H9 (cell line): ENCODE results near the gene MAGEA2. TPM values are rescaled to one million over a fixed set of nuclear protein-coding genes. Genes with fewer than 3 reads are reported as not detected.

Experiments
- DNase-seq: peaks from one replicate; pipeline ENCODE4 v3.0.0-alpha.2; 2017
- H2AFZ ChIP-seq: one replicate; pipeline ENCODE4 v1.6.1; 2013; ENCODE audit warnings: mild to moderate bottlenecking, low read length, control low read depth, moderate library complexity
- H2AK5ac ChIP-seq: 2 replicates; pipeline ENCODE4 v1.6.1; 2013; ENCODE audit warnings: low read length, control low read depth, mixed read lengths; ENCODE audit not compliant: insufficient read length
- H2BK120ac ChIP-seq: one replicate; pipeline ENCODE4 v1.6.1; 2013; ENCODE audit warnings: low read depth, mild to moderate bottlenecking, low read length, control low read depth, inconsistent platforms; ENCODE audit not compliant: poor library complexity, severe bottlenecking
- H2BK12ac ChIP-seq: 2 replicates; pipeline ENCODE4 v1.6.1; 2013; ENCODE audit warnings: low read length, control low read depth, mixed read lengths, low read depth; ENCODE audit not compliant: insufficient read length
- H2BK15ac ChIP-seq: 2 replicates; pipeline ENCODE4 v1.6.1; 2013; ENCODE audit warnings: low read depth, low read length, control low read depth
- H2BK20ac ChIP-seq: one replicate; pipeline ENCODE4 v1.6.1; 2013; ENCODE audit warnings: low read depth, mild to moderate bottlenecking, low read length, control low read depth, inconsistent platforms; ENCODE audit not compliant: poor library complexity, severe bottlenecking
- H2BK5ac ChIP-seq: 2 replicates; pipeline ENCODE4 v1.6.1; 2013; ENCODE audit warnings: low read length, control low read depth, mixed read lengths; ENCODE audit not compliant: insufficient read length
- H3K14ac ChIP-seq: 2 replicates; pipeline ENCODE4 v1.6.1; 2013; ENCODE audit warnings: low read length, control low read depth; ENCODE audit not compliant: insufficient read depth
- H3K18ac ChIP-seq: 2 replicates; pipeline ENCODE4 v1.6.1; 2013; ENCODE audit warnings: low read depth, mild to moderate bottlenecking, mixed read lengths, low read length, control low read depth; ENCODE audit not compliant: insufficient read length
- H3K23ac ChIP-seq: 2 replicates; pipeline ENCODE4 v1.6.1; 2013; ENCODE audit warnings: low read length, control low read depth, mixed read lengths, low read depth; ENCODE audit not compliant: insufficient read length
- H3K23me2 ChIP-seq: 2 replicates; pipeline ENCODE4 v1.6.1; 2013; ENCODE audit warnings: low read depth, mild to moderate bottlenecking, mixed read lengths, low read length, control low read depth; ENCODE audit not compliant: insufficient read length, poor library complexity, severe bottlenecking
- H3K27ac ChIP-seq: 2 replicates; pipeline ENCODE4 v1.5.1; 2013; ENCODE audit warnings: low read length, control low read depth, mixed read lengths, low read depth; ENCODE audit not compliant: insufficient read length
- H3K27me3 ChIP-seq: 2 replicates; pipeline ENCODE4 v1.6.1; 2013; ENCODE audit warnings: low read length, control low read depth, inconsistent platforms; ENCODE audit not compliant: insufficient read depth
- H3K4ac ChIP-seq: 2 replicates; pipeline ENCODE4 v1.6.1; 2013; ENCODE audit warnings: low read depth, mild to moderate bottlenecking, control low read depth, inconsistent platforms, low read length, moderate library complexity
- H3K4me1 ChIP-seq: 2 replicates; pipeline ENCODE4 v1.6.1; 2013; ENCODE audit warnings: low read length, control low read depth, inconsistent platforms; ENCODE audit not compliant: insufficient read depth
- H3K4me2 ChIP-seq: 2 replicates; pipeline ENCODE4 v1.6.1; 2013; ENCODE audit warnings: low read length, control low read depth, mixed read lengths; ENCODE audit not compliant: insufficient read length, insufficient read depth
- H3K56ac ChIP-seq: 2 replicates; pipeline ENCODE4 v1.6.1; 2013; ENCODE audit warnings: low read depth, mild to moderate bottlenecking, mixed read lengths, low read length, control low read depth; ENCODE audit not compliant: insufficient read length
- H3K79me1 ChIP-seq: 2 replicates; pipeline ENCODE4 v1.6.1; 2013; ENCODE audit warnings: low read depth, mild to moderate bottlenecking, moderate library complexity, low read length, control low read depth, inconsistent platforms; ENCODE audit not compliant: insufficient read depth, poor library complexity, severe bottlenecking
- H3K79me2 ChIP-seq: 2 replicates; pipeline ENCODE4 v1.6.1; 2013; ENCODE audit warnings: low read length, control low read depth, inconsistent platforms; ENCODE audit not compliant: insufficient read depth
- H3K9ac ChIP-seq: 2 replicates; pipeline ENCODE4 v1.6.1; 2013; ENCODE audit warnings: low read length, control low read depth, mixed read lengths; ENCODE audit not compliant: insufficient read length; ENCODE audit errors: extremely low read depth
- H3K9me3 ChIP-seq: one replicate; pipeline ENCODE4 v1.6.1; 2013; ENCODE audit warnings: low read depth, low read length, inconsistent platforms; ENCODE audit not compliant: control insufficient read depth
- H3T11ph ChIP-seq: one replicate; pipeline ENCODE4 v1.6.1; 2013; ENCODE audit warnings: mild to moderate bottlenecking, low read length, control low read depth, inconsistent platforms
- H4K20me1 ChIP-seq: one replicate; pipeline ENCODE4 v1.6.1; 2013; ENCODE audit not compliant: control insufficient read depth, insufficient read length, insufficient read depth
- H4K5ac ChIP-seq: 2 replicates; pipeline ENCODE4 v1.6.1; 2013; ENCODE audit warnings: low read depth, mild to moderate bottlenecking, mixed read lengths, low read length, control low read depth; ENCODE audit not compliant: insufficient read length
- H4K8ac ChIP-seq: replicated peaks from 2 replicates; pipeline ENCODE4 v1.6.1; 2013; ENCODE audit warnings: low read length, control low read depth, mixed read lengths, low read depth; ENCODE audit not compliant: insufficient read length
- H4K91ac ChIP-seq: 2 replicates; pipeline ENCODE4 v1.6.1; 2013; ENCODE audit warnings: low read depth, mild to moderate bottlenecking, moderate library complexity, mixed read lengths, low read length, control low read depth; ENCODE audit not compliant: insufficient read length
- H3K27ac Mint-ChIP-seq, 3 experiments: 2 replicates in 2 of 3; 3 replicates in 1 of 3; pipeline ENCODE4 v1.8.0; 2020 to 2021; ENCODE audit warnings: mixed read lengths in 3 of 3, mild to moderate bottlenecking in 1 of 3, moderate library complexity in 1 of 3
- H3K27me3 Mint-ChIP-seq: 2 replicates; pipeline ENCODE4 v1.8.0; 2021; ENCODE audit warnings: low read depth, mild to moderate bottlenecking, moderate library complexity, mixed read lengths
- H3K36me3 Mint-ChIP-seq, 3 experiments: 2 replicates in 2 of 3; 3 replicates in 1 of 3; pipeline ENCODE4 v1.8.0; 2020 to 2021; ENCODE audit warnings: low read depth in 3 of 3, mixed read lengths in 3 of 3; ENCODE audit not compliant: insufficient read depth in 1 of 3
- H3K4me1 Mint-ChIP-seq, 2 experiments: 2 replicates each; pipeline ENCODE4 v1.8.0; 2020; ENCODE audit warnings: mixed read lengths in 2 of 2
- H3K4me3 Mint-ChIP-seq, 2 experiments: 2 replicates in 1 of 2; 3 replicates in 1 of 2; pipeline ENCODE4 v1.8.0; 2020 to 2021; ENCODE audit warnings: mild to moderate bottlenecking in 2 of 2, mixed read lengths in 2 of 2, moderate library complexity in 1 of 2
- H3K9me3 Mint-ChIP-seq, 2 experiments: 2 replicates in 1 of 2; 3 replicates in 1 of 2; pipeline ENCODE4 v1.8.0; 2020; ENCODE audit warnings: mild to moderate bottlenecking in 2 of 2, mixed read lengths in 2 of 2, moderate library complexity in 1 of 2
- CTCF ChIP-seq: fragments of 200-600 bp; sonication (generic); conservative IDR thresholded peaks from 3 replicates; pipeline ENCODE4 v1.8.0; 2021; ENCODE audit warnings: antibody characterized with exemption, mild to moderate bottlenecking
- WGBS: extraction: QIAGEN DNeasy Blood & Tissue Kit; methylation state at CpG from one replicate; pipeline ENCODE4 v1.1.7; 2013; ENCODE audit warnings: missing lambda C conversion rate, low lambda C conversion rate, mixed read lengths; ENCODE audit not compliant: insufficient read length; ENCODE audit errors: extremely low coverage; 5-methylcytosine and 5-hydroxymethylcytosine counted together
- total RNA-seq: library from RNA; stranded (reverse); gene quantifications from 2 replicates; pipeline ENCODE4 v1.2.1, GENCODE V29; 2021

The MAGEA2 gene
- total RNA-seq, 1 experiment from 2014 or later = 0.13 TPM

- H3K27me3 ChIP-seq = no peaks in the 10 kb centered on the region
- no peak within 1 kb of the TSS for H2BK5ac ChIP-seq
- no peaks in the 10 kb centered on the region for H4K20me1 ChIP-seq
- no peak within 1 kb of the TSS for H2BK20ac ChIP-seq
- H3K79me2 ChIP-seq = no peaks in the 10 kb centered on the region
- H3K18ac ChIP-seq = no peak within 1 kb of the TSS
- H3K23me2 ChIP-seq = no peaks in the 10 kb centered on the region
- H3K4ac ChIP-seq = no peak within 1 kb of the TSS
- no peak within 1 kb of the TSS for H3K27ac ChIP-seq
- DNase-seq = no peak
- no peak within 1 kb of the TSS; a peak in 1 of 7 replicates for H3K27ac Mint-ChIP-seq
- TF ChIP-seq CTCF = no peak
- no peak within 1 kb of the TSS for H3T11ph ChIP-seq
- H3K4me1 Mint-ChIP-seq = no peaks in the 10 kb centered on the region
- H3K79me1 ChIP-seq = no peaks in the 10 kb centered on the region
- peaks cover 0 to 2% (median 0%) of the 10 kb centered on the region in 3 experiments; a peak in 2 of 7 replicates for H3K36me3 Mint-ChIP-seq
- H2BK120ac ChIP-seq = no peak within 1 kb of the TSS
- no peak within 1 kb of the TSS for H4K91ac ChIP-seq
- H3K9me3 ChIP-seq = peaks cover 4% of the 10 kb centered on the region
- no peak within 1 kb of the TSS for H2AK5ac ChIP-seq
- H2BK12ac ChIP-seq = no peak within 1 kb of the TSS
- WGBS = no CpG with 5 or more reads among the region's 21 CpGs
- no peak within 1 kb of the TSS for H3K4me3 Mint-ChIP-seq
- H3K9me3 Mint-ChIP-seq = peaks cover 56 to 74% of the 10 kb centered on the region in 2 experiments
- H4K8ac ChIP-seq = no peak within 1 kb of the TSS
- H2BK15ac ChIP-seq = no peak within 1 kb of the TSS
- H3K27me3 Mint-ChIP-seq = peaks cover 7% of the 10 kb centered on the region
- H2AFZ ChIP-seq = no peak within 1 kb of the TSS
- H4K5ac ChIP-seq = no peak within 1 kb of the TSS
- no peak within 1 kb of the TSS for H3K4me2 ChIP-seq
- no peak within 1 kb of the TSS for H3K23ac ChIP-seq
- no peaks in the 10 kb centered on the region for H3K4me1 ChIP-seq
- no peak within 1 kb of the TSS for H3K14ac ChIP-seq
- no peak within 1 kb of the TSS for H3K56ac ChIP-seq
- no peak within 1 kb of the TSS for H3K9ac ChIP-seq
Measured at GRCh38 chrX:152733261-152733975, 20.2 kb downstream of the MAGEA2 start, which contains the start of the genes CSAG1 and MAGEA12. TSS of gene CSAG1 (minus strand) at chrX:152733721. CDS start at chrX:152732460, 1,261 bp downstream. TSS of gene MAGEA12 (plus strand) at chrX:152733757. CDS start at chrX:152736162, 2,405 bp downstream.
